DOHH2 (cell line): ENCODE results near the gene C3orf22.

ENCODE experiments used
- EZH2phosphoT487 ChIP-seq: fragments of 200-600 bp; sonication (generic); IDR thresholded peaks from 2 replicates; pipeline ENCODE4 v1.6.1; 2017; ENCODE audit warnings: borderline replicate concordance, mild to moderate bottlenecking, antibody characterized with exemption, low read length, moderate library complexity, mixed read lengths
- TF ChIP-seq, protein P1 (sequence below): fragments of 200-600 bp; sonication (generic); IDR thresholded peaks from one replicate; pipeline ENCODE4 v1.5.1; 2014; ENCODE audit warnings: antibody characterized with exemption, mild to moderate bottlenecking, low read depth, low read length; ENCODE audit not compliant: poor library complexity, severe bottlenecking

DNA sequence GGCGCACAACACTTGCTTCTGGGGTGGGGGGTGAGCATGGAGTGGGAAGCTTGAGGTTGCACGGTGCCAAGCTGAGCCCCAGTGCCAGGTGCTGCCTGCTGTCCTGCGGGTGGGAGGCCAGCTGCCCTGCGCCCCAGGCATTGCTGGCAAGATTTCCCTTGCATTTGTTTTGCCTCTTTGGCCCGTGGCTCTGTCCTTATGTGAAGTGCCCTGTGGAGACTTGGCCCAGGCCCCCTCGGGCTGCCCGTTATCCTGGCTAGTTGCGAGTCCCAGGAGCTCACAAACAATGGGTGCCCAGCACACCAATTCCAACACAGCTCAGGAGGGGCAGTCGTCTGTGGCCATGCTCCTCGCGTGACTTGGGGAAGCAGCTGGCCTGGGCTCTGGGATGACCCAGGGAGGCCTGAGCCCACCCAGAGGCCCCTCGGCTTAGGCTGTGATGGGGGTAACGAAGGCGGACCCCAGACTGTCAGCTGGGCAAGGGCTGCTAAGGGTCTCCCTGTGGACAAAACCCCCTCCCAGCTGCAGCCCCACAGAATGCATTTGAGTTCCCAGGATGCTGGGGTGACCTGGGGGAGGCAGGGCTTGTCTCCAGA is 5.9 kb downstream of the C3orf22 start:
- TF ChIP-seq, protein P1, sequence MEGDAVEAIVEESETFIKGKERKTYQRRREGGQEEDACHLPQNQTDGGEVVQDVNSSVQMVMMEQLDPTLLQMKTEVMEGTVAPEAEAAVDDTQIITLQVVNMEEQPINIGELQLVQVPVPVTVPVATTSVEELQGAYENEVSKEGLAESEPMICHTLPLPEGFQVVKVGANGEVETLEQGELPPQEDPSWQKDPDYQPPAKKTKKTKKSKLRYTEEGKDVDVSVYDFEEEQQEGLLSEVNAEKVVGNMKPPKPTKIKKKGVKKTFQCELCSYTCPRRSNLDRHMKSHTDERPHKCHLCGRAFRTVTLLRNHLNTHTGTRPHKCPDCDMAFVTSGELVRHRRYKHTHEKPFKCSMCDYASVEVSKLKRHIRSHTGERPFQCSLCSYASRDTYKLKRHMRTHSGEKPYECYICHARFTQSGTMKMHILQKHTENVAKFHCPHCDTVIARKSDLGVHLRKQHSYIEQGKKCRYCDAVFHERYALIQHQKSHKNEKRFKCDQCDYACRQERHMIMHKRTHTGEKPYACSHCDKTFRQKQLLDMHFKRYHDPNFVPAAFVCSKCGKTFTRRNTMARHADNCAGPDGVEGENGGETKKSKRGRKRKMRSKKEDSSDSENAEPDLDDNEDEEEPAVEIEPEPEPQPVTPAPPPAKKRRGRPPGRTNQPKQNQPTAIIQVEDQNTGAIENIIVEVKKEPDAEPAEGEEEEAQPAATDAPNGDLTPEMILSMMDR: no peak
- TF ChIP-seq EZH2phosphoT487: no peak
